ENCODE results near the gene GALNT18.

GRCh38 chr11:11270236-11270775 lies 351.5 kb downstream of the GALNT18 start:
- TF ChIP-seq CTCF (IDR thresholded peaks at IDR 0.05; ENCODE audit: insufficient read depth, low read length) (no peak), POLR2AphosphoS5 (IDR thresholded peaks at IDR 0.05; ENCODE audit: low read depth) (no peak), GABPA (IDR thresholded peaks at IDR 0.05; ENCODE audit: low read depth) (no peak), REST (IDR thresholded peaks at IDR 0.05; ENCODE audit: insufficient replicate concordance, low read depth) (no peak), SPI1 (IDR thresholded peaks at IDR 0.05; ENCODE audit: borderline replicate concordance, low read depth) (no peak)
